Neural cell (in vitro differentiated cells): ENCODE measurements around the gene C2.
"Not testable (repeated sequence)": the region's sequence is repeated elsewhere in the genome, so short reads cannot be mapped to it uniquely, and the experiment has no call there.

ENCODE experiments used
- EP300 ChIP-seq: fragments of 450-650 bp; conservative IDR thresholded peaks from 2 replicates; pipeline ENCODE4 v1.6.1; 2014; ENCODE audit warnings: antibody characterized with exemption, mild to moderate bottlenecking, moderate library complexity; ENCODE audit not compliant: poor library complexity, severe bottlenecking
- EZH2 ChIP-seq: fragments of 200-600, 300-800 bp; shearing (Covaris generic), sonication (generic); IDR thresholded peaks from 2 replicates; pipeline ENCODE4 v1.6.1; 2014; ENCODE audit warnings: antibody characterized with exemption, low read length, borderline replicate concordance, mild to moderate bottlenecking; ENCODE audit not compliant: insufficient read depth, poor library complexity, severe bottlenecking
- POLR2AphosphoS5 ChIP-seq: IDR thresholded peaks from 2 replicates; pipeline ENCODE4 v1.6.1; 2012
- RAD21 ChIP-seq: fragments of 450-650 bp; conservative IDR thresholded peaks from 2 replicates; pipeline ENCODE4 v1.6.1; 2014; ENCODE audit warnings: antibody characterized with exemption, mild to moderate bottlenecking, moderate library complexity
- TAF1 ChIP-seq: IDR thresholded peaks from 2 replicates; pipeline ENCODE4 v1.6.1; 2012; ENCODE audit warnings: low read depth
- TF ChIP-seq, protein P1 (sequence below): IDR thresholded peaks from 2 replicates; pipeline ENCODE4 v1.6.1; 2012; ENCODE audit warnings: borderline replicate concordance
- TF ChIP-seq, protein P2 (sequence below): fragments of 450-650 bp; IDR thresholded peaks from 2 replicates; pipeline ENCODE4 v1.5.1; 2014; ENCODE audit warnings: antibody characterized with exemption, mild to moderate bottlenecking, moderate library complexity; ENCODE audit not compliant: poor library complexity, severe bottlenecking

DNA sequence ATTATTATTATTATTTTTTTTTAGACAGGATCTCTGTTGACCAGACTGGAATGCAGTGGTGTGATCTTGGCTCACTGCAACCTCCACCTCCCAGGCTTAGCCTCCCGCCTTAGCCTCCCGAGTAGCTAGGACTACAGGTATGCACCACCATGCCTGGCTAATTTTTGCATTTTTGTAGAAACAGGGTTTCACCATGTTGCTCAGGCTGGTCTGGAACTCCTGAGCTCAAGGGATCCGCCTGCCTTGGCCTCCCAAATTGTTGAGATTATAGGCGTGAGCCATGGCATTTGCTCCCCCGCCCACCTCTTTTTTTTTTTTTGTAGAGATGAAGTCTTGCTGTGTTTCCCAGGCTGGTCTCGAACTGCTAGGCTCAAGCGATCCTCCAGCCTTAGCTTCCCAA lies 18.2 kb upstream of the C2 start:
- TF ChIP-seq, protein P1, sequence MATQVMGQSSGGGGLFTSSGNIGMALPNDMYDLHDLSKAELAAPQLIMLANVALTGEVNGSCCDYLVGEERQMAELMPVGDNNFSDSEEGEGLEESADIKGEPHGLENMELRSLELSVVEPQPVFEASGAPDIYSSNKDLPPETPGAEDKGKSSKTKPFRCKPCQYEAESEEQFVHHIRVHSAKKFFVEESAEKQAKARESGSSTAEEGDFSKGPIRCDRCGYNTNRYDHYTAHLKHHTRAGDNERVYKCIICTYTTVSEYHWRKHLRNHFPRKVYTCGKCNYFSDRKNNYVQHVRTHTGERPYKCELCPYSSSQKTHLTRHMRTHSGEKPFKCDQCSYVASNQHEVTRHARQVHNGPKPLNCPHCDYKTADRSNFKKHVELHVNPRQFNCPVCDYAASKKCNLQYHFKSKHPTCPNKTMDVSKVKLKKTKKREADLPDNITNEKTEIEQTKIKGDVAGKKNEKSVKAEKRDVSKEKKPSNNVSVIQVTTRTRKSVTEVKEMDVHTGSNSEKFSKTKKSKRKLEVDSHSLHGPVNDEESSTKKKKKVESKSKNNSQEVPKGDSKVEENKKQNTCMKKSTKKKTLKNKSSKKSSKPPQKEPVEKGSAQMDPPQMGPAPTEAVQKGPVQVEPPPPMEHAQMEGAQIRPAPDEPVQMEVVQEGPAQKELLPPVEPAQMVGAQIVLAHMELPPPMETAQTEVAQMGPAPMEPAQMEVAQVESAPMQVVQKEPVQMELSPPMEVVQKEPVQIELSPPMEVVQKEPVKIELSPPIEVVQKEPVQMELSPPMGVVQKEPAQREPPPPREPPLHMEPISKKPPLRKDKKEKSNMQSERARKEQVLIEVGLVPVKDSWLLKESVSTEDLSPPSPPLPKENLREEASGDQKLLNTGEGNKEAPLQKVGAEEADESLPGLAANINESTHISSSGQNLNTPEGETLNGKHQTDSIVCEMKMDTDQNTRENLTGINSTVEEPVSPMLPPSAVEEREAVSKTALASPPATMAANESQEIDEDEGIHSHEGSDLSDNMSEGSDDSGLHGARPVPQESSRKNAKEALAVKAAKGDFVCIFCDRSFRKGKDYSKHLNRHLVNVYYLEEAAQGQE: not testable (repeated sequence)
- TF ChIP-seq EZH2, POLR2AphosphoS5, EP300, RAD21, TAF1: not testable (repeated sequence)
- TF ChIP-seq, protein P2, sequence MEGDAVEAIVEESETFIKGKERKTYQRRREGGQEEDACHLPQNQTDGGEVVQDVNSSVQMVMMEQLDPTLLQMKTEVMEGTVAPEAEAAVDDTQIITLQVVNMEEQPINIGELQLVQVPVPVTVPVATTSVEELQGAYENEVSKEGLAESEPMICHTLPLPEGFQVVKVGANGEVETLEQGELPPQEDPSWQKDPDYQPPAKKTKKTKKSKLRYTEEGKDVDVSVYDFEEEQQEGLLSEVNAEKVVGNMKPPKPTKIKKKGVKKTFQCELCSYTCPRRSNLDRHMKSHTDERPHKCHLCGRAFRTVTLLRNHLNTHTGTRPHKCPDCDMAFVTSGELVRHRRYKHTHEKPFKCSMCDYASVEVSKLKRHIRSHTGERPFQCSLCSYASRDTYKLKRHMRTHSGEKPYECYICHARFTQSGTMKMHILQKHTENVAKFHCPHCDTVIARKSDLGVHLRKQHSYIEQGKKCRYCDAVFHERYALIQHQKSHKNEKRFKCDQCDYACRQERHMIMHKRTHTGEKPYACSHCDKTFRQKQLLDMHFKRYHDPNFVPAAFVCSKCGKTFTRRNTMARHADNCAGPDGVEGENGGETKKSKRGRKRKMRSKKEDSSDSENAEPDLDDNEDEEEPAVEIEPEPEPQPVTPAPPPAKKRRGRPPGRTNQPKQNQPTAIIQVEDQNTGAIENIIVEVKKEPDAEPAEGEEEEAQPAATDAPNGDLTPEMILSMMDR: not testable (repeated sequence)
